Measurements from ENCODE around the gene KNG1.
"Not testable (repeated sequence)": the region's sequence is repeated elsewhere in the genome, so short reads cannot be mapped to it uniquely, and the experiment has no call there.

Gene KNG1

GRCh38 chr3:186717039-186717457, at the start of gene KNG1:
KNG1 (plus strand) TSS chr3:186717359; CDS start chr3:186717543, 184 bp downstream.
- no peak for DNase-seq

GRCh38 chr3:186668426-186668825, 48.7 kb upstream of the KNG1 start:
- no peak for DNase-seq

GRCh38 chr3:186669378-186670084, 47.6 kb upstream of the KNG1 start:
- no peak for DNase-seq

- DNase-seq, result no peak
Observed at GRCh38 chr3:186670155-186670554, 47.0 kb upstream of the KNG1 start.

- DNase-seq, result no peak
Observed at GRCh38 chr3:186671051-186671450, 46.1 kb upstream of the KNG1 start.

- DNase-seq, result no peak
Observed at GRCh38 chr3:186678604-186679003, 38.6 kb upstream of the KNG1 start.

GRCh38 chr3:186679151-186679550, 38.0 kb upstream of the KNG1 start:
- DNase-seq, result no peak

- DNase-seq, result no peak
Observed at GRCh38 chr3:186680869-186681268, 36.3 kb upstream of the KNG1 start.

- no peak for DNase-seq
Observed at GRCh38 chr3:186682812-186683211, 34.3 kb upstream of the KNG1 start.

GRCh38 chr3:186683979-186684378, 33.2 kb upstream of the KNG1 start:
- DNase-seq, result no peak

GRCh38 chr3:186686475-186686874, 30.7 kb upstream of the KNG1 start:
- not testable (repeated sequence) for DNase-seq

GRCh38 chr3:186687120-186687651, 30.0 kb upstream of the KNG1 start:
- DNase-seq, result no peak

- not testable (repeated sequence) for DNase-seq
Observed at GRCh38 chr3:186690304-186690703, 26.9 kb upstream of the KNG1 start.

GRCh38 chr3:186691676-186692075, 25.5 kb upstream of the KNG1 start:
- no peak for DNase-seq

- no peak for DNase-seq
Observed at GRCh38 chr3:186693843-186694242, 23.3 kb upstream of the KNG1 start.

GRCh38 chr3:186694288-186695032, 22.7 kb upstream of the KNG1 start:
- no peak for DNase-seq

GRCh38 chr3:186696522-186696921, 20.6 kb upstream of the KNG1 start:
- DNase-seq, result no peak

- no peak for DNase-seq
Observed at GRCh38 chr3:186697510-186697909, 19.6 kb upstream of the KNG1 start.

GRCh38 chr3:186700267-186700666, 16.9 kb upstream of the KNG1 start:
- no peak for DNase-seq

- DNase-seq, result not testable (repeated sequence)
Observed at GRCh38 chr3:186702451-186702850, 14.7 kb upstream of the KNG1 start.

GRCh38 chr3:186705882-186706780, 11.0 kb upstream of the KNG1 start:
- no peak for DNase-seq

GRCh38 chr3:186708983-186709679, 8.0 kb upstream of the KNG1 start:
- DNase-seq, result no peak

All from femur (tissue), 1 donor.